Mucosa of descending colon (tissue), 3 donors: ENCODE results near the gene ITGA1. TPM values are rescaled to one million over a fixed set of nuclear protein-coding genes. Genes with fewer than 3 reads are reported as not detected.
A peak's percentile ranks its signal among the peaks of the same experiment; 100 is the strongest.

Experiments
- ATAC-seq: fragments of 200-7000 bp; cut with Tn5 transposase; one replicate; pipeline ENCODE4 v1.9.1; 2020; ENCODE audit warnings: mild to moderate bottlenecking, moderate library complexity
- DNase-seq, 3 donors: peaks; one replicate each; pipeline ENCODE4 v3.0.0-alpha.2; 2020
- H3K36me3 ChIP-seq: fragments of 200-600 bp; one replicate; pipeline ENCODE4 v1.8.0; 2021; ENCODE audit warnings: low read depth, mild to moderate bottlenecking
- H3K4me1 ChIP-seq: fragments of 200-600 bp; one replicate; pipeline ENCODE4 v1.8.0; 2021; ENCODE audit warnings: low read depth, mild to moderate bottlenecking
- H3K4me3 ChIP-seq: fragments of 200-600 bp; one replicate; pipeline ENCODE4 v1.8.0; 2021; ENCODE audit warnings: mild to moderate bottlenecking
- H3K9me3 ChIP-seq: fragments of 200-600 bp; one replicate; pipeline ENCODE4 v1.8.0; 2021; ENCODE audit warnings: mild to moderate bottlenecking
- CTCF ChIP-seq: fragments of 200-600 bp; IDR thresholded peaks from one replicate; pipeline ENCODE4 v1.8.0; 2022; ENCODE audit warnings: antibody characterized with exemption, mild to moderate bottlenecking
- intact Hi-C, 2 donors: fragments of 100-400 bp; cut with DNase I in 1 of 2; cut with micrococcal nuclease in 1 of 2; formaldehyde crosslinking; loops; one replicate each; pipeline versions ENCODE4 v1.11.0 to v1.11.1; 2022; cut with DNase I, micrococcal nuclease
- total RNA-seq, 3 donors: library from RNA; stranded (reverse); fragmentation: NEBNext Ultra II Directional in 2 of 3; extraction: Animal tissue kit (Norgen Biotek cat#: 25700) in 2 of 3; gene quantifications; one replicate each; pipeline versions ENCODE4 v1.2.1 to v1.2.4, GENCODE V29; 2021 to 2023
- donor health status: DM: no; HTN: no; CAD: no; lungs with moderate emphysema.
- donor health status: DM: no; HTN: no; CAD: no.
- donor health status: DM: no; HTN: yes; CAD: no.

The ITGA1 gene
- total RNA-seq, 3 donors from 2014 or later, result 18.7 to 207 (median 42.0) TPM

GRCh38 chr5:53006911-53007890 lies 219.5 kb downstream of the ITGA1 start:
- H3K4me3 ChIP-seq, result no peak overlapping the region
- no peak for DNase-seq
- peaks cover 6% of the 10 kb centered on the region for H3K4me1 ChIP-seq
- TF ChIP-seq CTCF, result no peak
- intact Hi-C loops, result no loop called here
- no peaks in the 10 kb centered on the region for H3K9me3 ChIP-seq
- H3K36me3 ChIP-seq, result no peaks in the 10 kb centered on the region
- ATAC-seq, result peak; percentile 25

GRCh38 chr5:53008751-53009150 lies 221.0 kb downstream of the ITGA1 start:
- DNase-seq (no peak), ATAC-seq (peak; percentile 51)
- no peaks in the 10 kb centered on the region for H3K9me3 ChIP-seq
- H3K4me3 ChIP-seq, result no peak overlapping the region
- intact Hi-C loops, result no loop called here
- TF ChIP-seq CTCF, result no peak
- H3K36me3 ChIP-seq, result no peaks in the 10 kb centered on the region
- peaks cover 6% of the 10 kb centered on the region for H3K4me1 ChIP-seq

Other genes starting within 250 kb of the ITGA1 start
- gene PELO, start within 50 bp of the ITGA1 start, total RNA-seq, result 10 to 100 TPM; 14.9 to 59.4 (median 17.9) TPM
- 10 to 100 TPM in 2 of 3 donors, 1 to 10 TPM in 1; 8.0 to 20.3 (median 17.6) TPM for gene ITGA2, start 201.4 kb downstream of the ITGA1 start, total RNA-seq